Pons (tissue), 1 donor: ENCODE measurements around the gene ARL4C.

Experiments used
- DNase-seq: peaks from one replicate; pipeline ENCODE4 v3.0.0-alpha.2; 2016; ENCODE audit warnings: low spot score

Gene ARL4C

DNA sequence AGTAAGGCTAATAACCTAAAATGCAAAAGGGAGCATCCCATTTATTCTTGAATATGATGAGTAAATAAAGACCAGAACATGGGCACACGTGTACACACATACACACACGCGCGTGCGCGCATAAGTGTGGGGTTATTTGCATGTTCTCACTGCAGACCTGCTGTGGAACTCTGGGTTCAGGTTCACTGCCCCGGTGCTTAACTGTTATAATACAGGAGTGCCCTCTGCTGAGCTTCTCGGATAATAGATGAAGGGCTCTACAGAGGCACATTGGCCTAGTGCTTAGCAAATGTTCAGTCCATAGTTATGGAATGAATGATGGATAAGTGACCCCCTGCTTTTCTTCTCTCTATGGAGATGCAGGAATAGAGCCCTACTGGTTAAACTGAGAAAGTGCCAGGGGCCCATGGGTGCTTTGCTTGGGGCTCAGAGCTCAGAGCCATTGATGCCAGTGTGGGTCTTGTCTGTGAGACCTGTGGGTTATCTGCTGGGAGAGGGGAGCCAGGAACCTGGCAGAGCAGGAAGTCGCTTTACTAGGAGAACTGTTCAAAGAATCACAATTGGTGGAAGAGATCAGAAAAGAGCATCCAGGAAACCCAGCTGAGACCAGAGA, 3.6 kb upstream of the ARL4C start:
- peak; percentile 74 for DNase-seq

DNA sequence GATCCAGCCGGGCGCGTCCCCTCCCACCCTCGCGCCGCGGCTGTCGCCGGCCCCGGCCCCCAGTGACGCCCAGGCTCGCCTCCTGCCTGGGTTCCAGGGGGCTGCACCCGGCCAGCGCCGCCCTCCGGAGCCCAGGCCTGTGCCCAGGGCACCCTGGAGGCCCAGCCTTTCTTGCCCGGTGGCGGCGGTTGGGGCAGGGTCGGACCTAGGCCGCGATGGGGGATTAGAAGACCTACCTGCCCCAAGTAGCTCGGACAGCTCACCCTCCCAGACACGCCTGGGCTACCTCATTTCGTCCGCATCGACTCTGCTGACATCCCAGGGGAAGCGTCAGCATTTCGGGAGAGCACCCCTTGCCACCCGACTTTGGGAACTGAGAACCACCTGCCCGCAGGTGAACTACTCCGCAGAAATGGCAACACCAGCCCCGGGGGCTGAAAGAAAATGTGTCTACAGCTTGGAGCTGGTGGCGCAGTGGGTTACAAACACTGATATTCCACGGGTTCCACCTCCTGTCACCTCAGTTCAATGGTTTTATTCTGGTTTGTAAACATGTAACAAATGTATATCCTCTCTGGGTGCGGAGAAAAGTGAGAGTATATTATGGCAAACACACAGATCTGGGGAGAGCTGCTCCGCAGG, 834 bp upstream of the ARL4C start:
- DNase-seq = no peak

DNA sequence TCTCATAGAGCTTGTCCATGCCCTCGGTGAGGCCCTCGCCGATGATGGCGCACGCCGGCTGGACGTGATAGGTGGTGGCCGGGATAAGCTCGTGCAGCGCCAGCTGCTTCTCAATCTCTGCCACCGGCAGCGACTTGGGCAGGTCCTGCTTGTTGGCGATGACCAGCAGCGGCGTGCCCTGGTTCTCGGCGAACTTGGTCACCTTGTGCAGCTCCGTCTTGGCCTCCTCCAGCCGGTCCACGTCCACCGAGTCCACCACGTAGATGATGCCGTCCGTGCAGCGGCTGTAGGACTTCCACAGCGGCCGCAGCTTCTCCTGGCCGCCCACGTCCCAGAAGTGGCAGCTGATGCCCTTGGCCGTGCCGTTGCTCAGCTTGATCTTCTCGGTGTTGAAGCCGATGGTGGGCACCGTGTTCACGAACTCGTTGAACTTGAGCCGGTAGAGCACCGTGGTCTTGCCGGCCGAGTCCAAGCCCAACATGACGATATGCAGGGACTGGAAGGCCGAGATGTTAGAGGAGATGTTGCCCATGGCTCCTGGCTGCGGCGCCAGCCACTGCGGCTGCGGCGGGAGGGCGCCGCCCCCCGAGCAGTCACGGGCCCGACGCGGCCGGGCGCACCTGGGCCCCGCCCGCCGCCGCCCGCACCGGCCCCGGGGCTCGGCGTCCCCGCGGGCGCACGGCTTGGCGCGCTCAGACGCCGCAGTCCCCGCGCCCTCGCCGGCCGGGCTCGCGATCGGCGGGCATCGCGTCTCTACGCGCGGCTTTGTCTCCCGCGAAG, 636 bp downstream of the ARL4C start:
- DNase-seq = no peak

DNA sequence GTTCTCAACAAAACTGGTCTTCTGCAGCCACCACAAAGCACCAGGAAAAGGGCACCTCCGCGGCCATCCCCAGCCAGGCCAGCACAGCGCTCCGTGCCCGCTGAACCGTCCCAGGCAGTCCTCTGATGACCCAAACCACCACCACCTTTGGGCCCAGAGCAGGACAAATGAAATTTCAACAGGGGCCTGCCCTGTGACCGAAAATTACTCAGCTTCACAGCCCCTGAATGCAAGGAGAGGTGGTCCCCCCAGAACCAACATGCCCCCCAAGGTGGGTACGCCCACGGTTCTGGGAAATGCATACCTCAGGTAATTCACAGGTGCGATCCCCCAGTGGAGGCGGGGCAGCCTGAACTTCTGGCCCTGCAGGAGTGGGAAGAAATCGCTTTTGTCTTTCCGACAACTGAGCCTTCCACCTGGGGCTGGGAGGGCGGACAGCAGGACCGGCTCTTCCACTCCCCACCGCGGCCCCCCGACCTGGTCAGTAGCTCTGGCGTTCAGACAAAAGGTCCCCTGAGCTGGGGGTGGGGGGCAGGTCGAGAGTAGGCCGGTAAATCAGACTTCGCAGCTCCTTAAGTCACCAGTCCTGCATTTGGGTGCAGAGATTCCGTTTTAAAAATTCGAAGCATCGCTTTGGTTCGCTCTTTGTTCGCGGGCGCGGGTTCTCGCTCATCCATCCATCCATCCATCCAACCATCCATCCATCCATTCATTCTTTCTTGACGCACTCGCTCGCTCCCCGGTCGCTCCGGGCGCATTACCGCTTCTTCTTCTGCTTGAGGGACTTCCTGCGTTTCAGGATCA, 1.4 kb downstream of the ARL4C start:
- no peak for DNase-seq

DNA sequence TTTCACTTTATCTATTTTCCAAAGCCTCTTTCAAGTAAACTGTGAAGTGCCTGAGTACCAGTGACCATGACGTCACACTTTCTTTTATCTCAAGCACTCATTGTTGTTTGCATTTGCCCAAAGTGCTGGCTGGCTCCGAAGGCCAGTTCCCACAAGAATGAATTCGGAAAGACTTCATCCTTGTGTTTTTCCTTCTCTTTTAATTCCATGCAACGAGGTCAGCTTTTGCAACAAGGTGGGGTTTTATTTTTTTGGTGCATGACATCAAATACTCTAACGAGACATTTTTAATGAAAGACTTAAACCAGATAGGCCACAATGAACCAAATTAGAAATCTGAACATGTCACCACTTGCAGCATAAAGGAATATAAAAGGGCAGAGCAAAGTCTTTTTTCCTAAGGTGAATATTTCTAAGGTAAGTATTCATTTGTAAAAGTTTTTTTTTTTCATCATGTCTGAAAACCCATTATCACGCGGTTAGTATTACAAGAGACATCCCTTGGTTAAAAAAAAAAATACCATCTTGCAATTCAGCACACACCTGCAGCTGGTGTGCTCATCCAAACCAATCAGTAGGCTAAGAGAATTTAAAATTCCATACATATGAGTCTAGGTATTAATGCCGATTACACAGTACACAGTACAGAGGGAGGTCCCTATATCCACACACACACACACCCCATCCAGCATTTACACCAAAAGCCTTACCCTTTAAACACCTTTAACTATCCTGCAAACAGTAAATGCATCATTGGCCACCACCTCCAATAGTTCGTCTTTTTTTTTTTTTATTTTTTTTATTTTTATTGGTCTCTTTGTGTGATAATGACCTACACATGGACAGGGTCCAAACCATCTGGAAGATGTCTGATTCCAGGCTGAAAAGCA, 2.3 kb downstream of the ARL4C start:
- no peak for DNase-seq

DNA sequence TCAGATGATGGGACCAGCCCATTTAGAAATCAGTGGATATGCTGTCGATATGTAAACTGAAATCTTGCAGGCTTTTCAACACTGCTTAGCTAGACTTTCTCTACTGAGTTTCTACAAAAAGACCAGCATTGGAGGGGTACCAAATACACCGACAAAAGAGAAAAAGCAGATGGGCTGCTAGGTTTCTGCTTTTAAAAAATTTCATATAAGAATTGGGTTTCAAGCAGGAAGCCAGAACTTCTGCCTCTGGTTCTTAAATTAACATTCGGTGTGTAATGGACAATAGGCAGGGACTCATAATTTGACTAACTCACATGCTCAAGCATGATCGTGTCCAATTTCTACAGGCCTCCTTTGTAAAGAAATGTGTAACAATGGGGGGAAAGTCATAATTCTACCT, 3.1 kb downstream of the ARL4C start:
- DNase-seq = no peak

DNA sequence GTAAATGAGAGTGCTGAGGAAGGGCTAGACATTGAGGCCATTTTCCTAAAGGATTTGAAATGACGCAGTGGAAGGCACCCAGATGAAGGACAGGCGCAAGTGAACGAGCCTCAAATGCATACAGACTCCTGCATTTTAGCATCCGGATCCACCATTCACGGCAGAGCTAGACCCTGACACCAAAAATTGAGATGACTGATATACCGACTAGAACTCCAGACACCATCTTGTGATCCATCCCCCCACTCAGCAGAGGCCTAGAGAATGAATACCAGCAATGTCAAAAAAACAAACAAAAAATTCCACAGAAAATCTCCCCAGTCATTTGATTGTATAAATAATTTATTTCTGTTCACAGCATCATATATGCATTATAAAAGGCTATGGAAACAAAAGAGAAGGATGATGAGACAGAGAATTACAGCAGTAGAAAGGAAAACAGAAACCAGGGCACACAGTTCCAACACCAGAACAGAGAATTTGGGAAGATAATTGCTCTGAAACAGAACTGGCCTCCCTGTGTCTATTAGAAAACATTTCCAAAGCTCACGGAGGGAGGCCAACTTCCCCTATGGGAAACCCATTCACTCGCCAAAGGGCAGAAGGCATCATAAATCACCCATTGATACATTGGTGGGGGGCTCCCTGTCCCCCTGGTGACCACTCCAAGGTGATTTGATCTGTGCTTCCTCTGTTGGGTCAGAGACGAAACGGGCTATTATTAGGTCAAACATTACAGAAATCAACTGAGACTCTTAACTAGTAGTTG, 4.0 kb downstream of the ARL4C start:
- DNase-seq = no peak

DNA sequence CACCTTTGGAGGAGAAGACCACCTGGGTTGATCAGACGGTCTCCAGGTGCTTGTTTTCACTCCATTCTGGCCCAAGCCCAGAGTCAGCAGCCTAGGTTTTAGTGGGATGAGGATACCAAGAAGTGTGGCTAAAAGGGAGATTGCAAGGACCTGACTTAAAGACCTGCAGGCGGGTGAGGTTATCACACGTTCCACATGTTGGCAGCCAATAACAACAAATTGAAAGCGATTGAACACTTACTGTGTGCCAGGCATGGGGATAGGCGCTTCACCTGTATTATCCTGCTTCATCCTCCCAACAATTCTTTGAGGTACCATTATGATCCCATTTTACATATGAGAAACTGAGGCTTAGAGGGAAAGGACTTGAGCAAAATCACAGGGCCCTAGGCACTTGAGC, 5.0 kb downstream of the ARL4C start:
- DNase-seq = no peak

DNA sequence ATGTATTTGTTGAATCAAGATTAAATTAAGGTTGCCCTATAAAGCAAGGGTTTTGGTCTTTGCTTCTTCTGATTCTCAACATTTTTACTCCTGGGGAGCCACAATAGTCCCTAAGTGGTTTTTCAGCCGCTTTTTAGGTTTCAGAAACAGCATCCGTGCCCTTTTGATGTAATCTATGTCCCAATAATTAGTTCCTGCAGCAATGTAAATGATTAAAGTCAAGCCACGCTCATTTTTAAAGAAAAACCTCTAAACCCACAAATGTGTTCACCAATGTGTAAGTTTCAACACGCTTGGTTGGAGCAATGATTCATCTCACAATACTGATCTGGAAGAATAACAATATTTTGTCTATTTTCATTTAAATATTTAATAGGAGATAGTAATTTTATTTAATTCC, 5.6 kb downstream of the ARL4C start:
- DNase-seq = no peak

DNA sequence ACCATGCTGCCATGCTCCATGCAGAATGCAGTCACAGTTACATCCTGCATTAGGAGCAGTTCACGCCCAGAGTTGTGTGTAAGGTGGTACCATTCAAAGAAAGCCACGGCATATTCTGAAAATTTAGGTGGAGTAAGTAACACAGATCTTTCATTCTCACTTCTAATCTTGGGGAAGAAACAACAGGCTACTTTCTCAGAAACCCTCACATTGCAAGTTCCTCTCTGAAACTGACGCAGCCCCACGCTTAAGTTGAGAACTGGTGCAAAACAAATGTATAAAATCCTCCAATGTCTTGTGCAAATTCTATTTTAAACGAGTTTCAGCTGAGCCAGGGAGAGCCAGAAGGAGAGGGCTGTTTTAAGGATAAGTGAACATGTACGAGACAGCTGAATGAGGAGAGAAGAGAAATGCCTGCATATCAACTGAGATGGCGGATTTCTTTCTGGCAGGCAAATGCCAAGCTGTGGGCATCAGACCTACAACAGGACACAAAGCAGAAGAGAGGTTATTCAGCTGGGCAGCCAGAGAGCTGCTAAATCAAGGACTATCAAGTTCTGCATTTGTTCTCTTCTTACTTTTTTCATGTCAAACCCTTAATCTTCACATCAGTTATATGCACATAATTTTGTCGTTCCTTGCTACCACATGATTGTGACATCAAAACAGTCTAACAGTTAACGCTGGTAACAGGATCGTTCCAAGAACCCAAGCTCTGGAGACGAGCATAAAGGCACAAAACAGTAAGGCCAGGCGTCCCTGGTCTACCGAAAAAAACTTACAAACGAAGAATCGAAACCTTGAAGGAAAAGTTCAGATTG, 6.4 kb downstream of the ARL4C start:
- peak; percentile 41 for DNase-seq

DNA sequence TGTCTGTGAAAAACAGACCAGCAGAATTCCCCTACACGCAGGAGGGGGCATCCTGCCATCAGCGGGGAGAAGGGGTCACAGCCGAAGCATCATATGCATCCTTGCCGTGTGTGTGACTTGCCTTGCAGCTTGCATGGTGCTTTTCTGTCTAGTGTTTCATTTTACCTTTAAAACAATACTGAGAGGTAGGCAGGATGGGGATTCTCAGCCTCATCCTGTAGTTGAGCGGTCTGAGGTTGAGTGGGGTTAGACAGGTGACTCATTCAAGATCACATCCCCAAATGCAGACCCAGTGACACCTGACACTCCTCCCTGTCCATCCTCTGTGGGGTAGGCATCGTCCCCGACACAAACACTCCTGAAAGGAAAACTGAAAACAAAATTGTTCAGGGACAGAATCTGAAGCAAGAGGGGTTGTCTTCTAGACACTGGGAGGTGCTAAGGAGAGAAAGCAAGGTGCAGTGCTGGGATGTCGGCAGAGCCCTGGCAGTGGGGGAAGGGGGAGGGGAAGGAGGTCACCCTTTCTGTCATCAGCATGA, 7.9 kb downstream of the ARL4C start:
- DNase-seq = no peak

DNA sequence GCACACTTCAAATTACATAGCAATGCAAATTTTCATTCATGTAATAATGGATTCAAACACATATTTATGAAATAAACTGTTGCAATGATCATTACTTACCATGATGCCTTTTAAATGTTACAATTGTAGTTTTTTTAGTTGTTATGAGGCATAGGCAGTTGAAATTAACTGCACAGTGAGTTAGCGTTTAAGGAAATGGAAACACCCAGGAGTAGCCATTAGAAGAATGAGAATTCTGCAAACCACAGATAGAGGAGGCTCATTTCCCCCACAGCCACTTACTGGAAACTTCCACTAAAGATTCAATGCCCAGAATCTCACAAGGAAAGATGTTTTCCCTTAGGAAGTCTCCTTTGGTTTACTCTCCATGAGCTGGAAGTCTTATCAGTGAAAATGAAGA, 8.4 kb downstream of the ARL4C start:
- DNase-seq = no peak

DNA sequence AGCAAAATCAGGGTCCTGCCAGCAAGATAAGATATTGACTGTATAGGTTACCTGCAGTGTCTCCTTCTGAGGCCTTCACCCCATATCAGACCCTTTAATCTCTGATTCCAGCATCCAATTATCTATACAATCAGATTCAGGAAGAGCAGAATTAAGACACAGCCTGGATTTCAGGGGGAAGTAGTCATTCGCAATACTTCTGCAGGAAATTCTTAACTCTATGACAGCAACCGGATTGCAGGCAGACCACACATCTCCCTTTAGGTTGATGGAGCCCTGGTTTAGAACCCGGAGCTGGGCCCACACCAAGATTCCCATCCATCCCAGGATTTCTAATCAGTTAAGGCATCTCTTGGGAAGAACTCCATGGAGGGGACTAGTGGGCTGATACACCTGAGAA, 9.5 kb downstream of the ARL4C start:
- DNase-seq = no peak

DNA sequence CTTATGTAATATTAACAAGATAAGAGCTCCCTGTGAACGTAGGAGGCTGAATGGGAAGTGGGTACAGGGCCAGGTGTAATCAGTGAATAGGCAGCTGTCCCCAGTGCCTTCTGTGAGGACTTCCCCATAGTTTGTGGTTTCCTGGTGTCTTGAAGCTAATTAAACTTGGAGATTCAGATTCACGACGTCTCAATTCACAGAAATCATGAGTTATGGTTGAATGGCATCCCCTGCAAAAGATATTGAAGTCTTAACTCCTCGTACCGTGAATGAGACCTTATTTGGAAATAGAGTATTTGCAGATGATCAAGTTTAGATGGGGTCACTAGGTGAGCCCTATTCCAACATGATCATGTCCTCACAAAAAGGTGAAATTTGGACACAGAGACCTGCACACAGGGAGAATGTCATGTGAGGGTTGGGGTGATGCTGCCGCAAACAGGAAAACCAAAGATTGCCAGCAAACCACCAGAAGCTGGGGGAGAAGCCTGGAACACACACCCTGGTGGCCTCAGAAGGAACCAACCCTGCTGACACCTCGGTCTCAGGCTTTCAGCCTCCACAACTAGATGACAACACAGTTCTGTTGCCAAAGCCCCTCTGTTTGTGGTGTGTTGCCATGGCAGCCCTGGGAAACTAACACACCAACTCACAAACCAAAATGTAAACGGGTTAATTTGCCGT, 13.2 kb downstream of the ARL4C start:
- no peak for DNase-seq

DNA sequence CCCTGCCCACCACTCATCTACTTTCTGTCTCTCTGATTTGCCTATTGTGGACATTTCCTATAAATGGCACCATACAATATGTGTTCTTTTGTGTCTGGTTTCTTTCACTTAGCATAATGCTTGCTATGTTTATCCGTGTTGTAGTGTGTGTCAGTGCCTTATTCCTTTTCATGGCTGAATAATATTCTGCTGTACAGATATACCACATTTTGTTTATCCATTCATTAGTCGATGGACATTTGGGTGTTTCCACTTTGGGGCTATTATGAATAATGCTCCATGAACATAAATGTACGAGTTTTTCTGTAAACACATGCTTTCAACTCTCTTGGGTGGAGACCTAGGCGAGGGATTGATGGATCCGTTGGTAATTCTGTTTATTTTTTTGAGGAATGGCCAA, 15.6 kb downstream of the ARL4C start:
- DNase-seq = no peak

DNA sequence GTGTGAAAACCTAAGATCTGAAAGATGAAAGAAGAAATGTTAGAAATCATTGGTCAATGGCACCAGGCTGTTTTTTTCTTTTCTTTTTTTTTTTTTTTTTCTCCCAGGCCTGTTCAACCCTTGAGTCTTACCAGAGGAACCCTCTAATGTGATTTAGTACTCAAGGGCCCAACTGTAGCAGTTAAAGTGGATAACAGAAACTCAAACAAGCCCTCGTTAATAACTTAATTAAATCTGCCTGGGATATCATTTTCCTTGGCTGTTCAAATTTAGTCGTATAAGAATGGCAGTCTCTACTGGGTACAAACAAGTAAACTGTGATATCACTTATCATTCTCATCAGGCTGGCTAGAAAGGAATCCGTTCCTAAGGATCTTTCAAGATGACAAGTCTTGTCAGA, 16.5 kb downstream of the ARL4C start:
- no peak for DNase-seq

DNA sequence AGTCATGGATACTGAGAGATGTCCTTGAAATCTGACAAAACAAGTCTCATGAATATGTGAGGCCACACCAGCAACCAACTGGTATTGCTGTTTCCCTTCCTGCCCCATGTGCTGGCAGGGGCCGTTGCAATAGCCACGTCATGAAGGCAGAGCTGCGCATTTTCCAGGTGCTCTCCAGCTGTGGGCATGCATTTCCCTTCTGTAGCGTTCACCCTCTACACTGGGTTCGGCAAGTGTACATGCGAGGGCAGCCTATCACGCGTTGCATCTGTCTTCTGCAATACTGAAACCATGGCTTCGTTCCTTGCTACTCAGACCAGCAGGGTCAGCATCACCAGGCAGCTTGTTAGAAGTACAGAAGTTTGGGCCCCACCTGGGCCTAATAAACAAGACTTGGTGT, 17.4 kb downstream of the ARL4C start:
- no peak for DNase-seq

DNA sequence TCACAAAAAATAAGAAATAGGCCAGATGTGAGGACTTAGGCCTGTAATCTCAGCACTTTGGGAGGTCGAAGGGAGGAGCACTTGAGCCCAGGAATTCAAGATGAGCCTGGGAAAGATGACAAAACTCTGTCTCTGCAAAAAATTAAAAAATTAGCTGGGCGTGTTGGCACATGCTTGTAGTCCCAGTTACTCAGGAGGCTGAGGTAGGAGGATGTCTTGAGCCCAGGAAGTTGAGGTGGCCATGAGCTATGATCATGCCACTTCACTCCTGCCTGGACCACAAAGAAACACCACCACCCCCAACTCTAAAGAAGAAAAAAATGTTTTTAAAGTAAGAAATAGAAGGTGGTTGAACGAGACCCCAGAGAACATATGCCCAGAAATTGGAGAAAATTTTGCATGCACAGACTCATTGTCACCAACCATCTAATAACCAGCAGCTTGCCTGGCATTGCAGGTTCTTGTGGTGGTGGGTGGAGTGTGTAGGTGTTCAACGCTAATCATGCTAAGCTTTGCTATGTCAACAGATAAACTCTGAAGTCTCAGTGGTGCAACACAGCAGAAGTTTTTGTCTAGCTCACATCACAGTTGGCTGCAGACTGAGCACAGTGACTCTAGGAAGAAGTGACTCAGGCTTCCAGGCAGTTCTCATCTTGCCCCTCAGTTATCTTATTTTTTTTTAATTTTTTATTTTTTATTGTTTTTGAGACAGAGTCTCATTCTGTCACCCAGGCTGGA, 18.6 kb downstream of the ARL4C start:
- no peak for DNase-seq
